Naive thymus-derived CD8-positive, alpha-beta T cell (primary cell): ENCODE data around the gene TMEM127. TPM values are rescaled to one million over a fixed set of nuclear protein-coding genes. Genes with fewer than 3 reads are reported as not detected.

Experiments
- ATAC-seq, 2 donors: fragments of 150-1000 bp; cut with Tn5 transposase in 1 of 2; sonication (Bioruptor Pico), chemical (Tn5 transposase) in 1 of 2; 1 replicate in 1 of 2; 2 replicates in 1 of 2; pipeline ENCODE4 v1.10.0; 2021; ENCODE audit warnings: mild to moderate bottlenecking in 2 of 2, moderate library complexity in 2 of 2
- POLR2A ChIA-PET: fragments of 350-600 bp; sonication (Branson Sonifier 250); formaldehyde crosslinking; loops from one replicate; lab custom pipeline; 2021; ENCODE audit warnings: antibody characterized with exemption; lab: Charles Lee
- DNase-seq, 10 donors: peaks; one replicate each; pipeline versions ENCODE4 v3.0.0 to v3.0.0-alpha.2; 2020 to 2022
- H3K27ac Mint-ChIP-seq, 10 donors: one replicate each; pipeline ENCODE4 v1.8.0; 2020 to 2022; ENCODE audit warnings: mild to moderate bottlenecking in 10 of 10, mixed read lengths in 10 of 10, moderate library complexity in 4 of 10, inconsistent platforms in 1 of 10
- H3K27me3 Mint-ChIP-seq, 5 donors: one replicate each; pipeline ENCODE4 v1.8.0; 2021 to 2022; ENCODE audit warnings: mixed read lengths in 5 of 5
- H3K36me3 Mint-ChIP-seq, 3 donors: one replicate each; pipeline ENCODE4 v1.8.0; 2020 to 2022; ENCODE audit warnings: mixed read lengths in 3 of 3, mild to moderate bottlenecking in 2 of 3, inconsistent platforms in 1 of 3
- H3K4me1 Mint-ChIP-seq, 4 donors: one replicate each; pipeline ENCODE4 v1.8.0; 2021 to 2022; ENCODE audit warnings: mixed read lengths in 4 of 4
- H3K4me3 Mint-ChIP-seq, 10 donors: one replicate each; pipeline ENCODE4 v1.8.0; 2020 to 2022; ENCODE audit warnings: mild to moderate bottlenecking in 10 of 10, mixed read lengths in 10 of 10, moderate library complexity in 6 of 10, inconsistent platforms in 1 of 10
- H3K9me3 Mint-ChIP-seq, 9 donors: one replicate each; pipeline ENCODE4 v1.8.0; 2020 to 2022; ENCODE audit warnings: mixed read lengths in 9 of 9, mild to moderate bottlenecking in 3 of 9, inconsistent platforms in 1 of 9, moderate library complexity in 1 of 9
- polyA plus RNA-seq, 3 donors: library from polyadenylated mRNA; unstranded; fragments of 300-500 nt; fragmentation: Illumina TruSeq; gene quantifications; one replicate each; pipeline ENCODE4 v1.2.3, GENCODE V29; 2021
- total RNA-seq, 8 experiments: library from RNA in 2 of 8; stranded (reverse) in 2 of 8; gene quantifications; one replicate each; pipeline ENCODE4 v1.2.3 and lab custom pipeline; 2021 to 2026

TMEM127 gene
- total and polyA plus RNA-seq, 5 experiments from 2014 or later: 22.1 to 39.5 (median 32.2) TPM

- H3K4me3 Mint-ChIP-seq: peak overlapping the region in 1 of 10 donors; percentile 38
- H3K4me1 Mint-ChIP-seq: peaks cover 0 to 4% (median 0%) of the 10 kb centered on the region in 4 donors
- H3K36me3 Mint-ChIP-seq: peaks cover 7 to 100% (median 32%) of the 10 kb centered on the region in 3 donors
- H3K27me3 Mint-ChIP-seq: no peaks in the 10 kb centered on the region
- H3K27ac Mint-ChIP-seq: peak overlapping the region in 3 of 10 donors; percentile 15 to 63 (median 34)
- POLR2A ChIA-PET: no interaction called here
- no peak for DNase-seq
- no peaks in the 10 kb centered on the region for H3K9me3 Mint-ChIP-seq
- peak in 1 of 2 donors; percentile 16 for ATAC-seq
Observed at GRCh38 chr2:96287273-96287856, 21.6 kb upstream of the TMEM127 start.

DNA sequence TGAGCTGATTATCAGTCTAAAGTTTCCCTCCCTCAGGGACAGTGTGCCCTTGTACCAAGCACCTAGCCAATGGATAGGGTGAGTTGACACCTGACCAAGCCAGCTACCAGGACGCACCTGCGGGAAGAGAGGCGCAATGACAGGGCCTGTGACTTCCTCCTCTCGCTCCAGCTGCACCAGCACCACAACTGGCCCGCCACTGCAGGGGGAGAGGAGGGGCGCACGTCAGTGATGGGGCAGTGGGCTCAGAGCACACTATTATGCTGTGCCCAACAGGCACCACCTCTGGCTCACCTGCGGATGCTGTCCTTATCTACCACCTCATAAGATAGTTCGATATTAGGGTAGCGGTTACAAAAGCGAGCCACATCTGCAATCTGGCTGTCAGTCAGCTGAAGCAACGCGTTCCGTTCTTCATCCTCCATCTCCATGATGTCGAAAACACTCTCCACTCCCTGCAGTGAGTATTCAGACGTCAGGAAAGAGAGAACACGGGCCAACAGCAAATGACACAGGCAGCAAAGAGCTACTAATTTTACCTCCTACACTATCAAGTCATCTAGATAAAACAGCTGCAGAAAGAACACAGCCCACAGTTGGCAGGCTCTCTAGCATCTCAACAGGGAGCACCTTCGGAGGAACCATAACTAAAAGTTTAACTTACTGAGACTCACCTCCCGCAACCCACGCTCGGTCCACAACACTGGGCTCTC lies 11.1 kb upstream of the TMEM127 start:
- POLR2A ChIA-PET: interaction anchor here (0.7 to 1.2 kb wide), 2 partner anchors 10 to 53 kb away, joined by 5 to 6 read pairs; no protein-coding TSS in a partner anchor
- DNase-seq (no peak), ATAC-seq (no peak)
- Mint-ChIP-seq H3K27me3 (no peaks in the 10 kb centered on the region), H3K4me3 (no peak overlapping the region), H3K9me3 (no peaks in the 10 kb centered on the region), H3K36me3 (peaks cover 4 to 93% (median 16%) of the 10 kb centered on the region in 3 donors), H3K4me1 (peaks cover 0 to 4% (median under 1%) of the 10 kb centered on the region in 4 donors), H3K27ac (no peak overlapping the region)

DNA sequence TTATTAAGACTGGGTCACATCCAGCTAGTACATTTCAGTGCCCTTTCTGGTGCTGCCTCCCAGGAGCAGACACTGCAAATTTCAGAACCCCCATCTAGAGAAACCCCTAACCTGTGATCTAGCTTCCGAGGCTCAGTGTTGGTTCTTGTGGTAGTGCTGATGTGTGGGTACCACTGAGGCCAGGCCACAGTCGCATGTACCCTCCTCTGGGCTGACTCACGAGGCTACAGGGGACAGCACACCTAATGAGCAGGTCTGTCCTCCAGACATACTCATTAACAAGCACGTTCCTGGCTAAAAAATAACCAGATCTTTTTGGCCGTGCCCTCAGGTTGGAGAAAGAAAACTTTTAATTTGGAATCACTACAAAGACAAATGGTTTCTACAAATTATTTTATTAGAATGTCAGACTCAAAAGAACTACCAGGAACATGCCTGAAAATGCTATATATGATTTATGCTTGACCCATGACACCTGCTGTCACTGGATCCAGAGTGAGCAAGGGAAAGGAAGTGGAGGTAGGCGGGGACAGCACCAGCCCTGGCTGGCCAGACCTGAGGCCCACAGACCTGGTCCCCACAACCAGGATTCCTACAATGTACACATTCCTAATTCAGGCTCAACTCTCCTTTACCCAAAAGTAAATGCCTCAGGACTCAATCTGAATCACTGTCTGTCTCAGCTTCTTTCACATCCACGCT lies 8.7 kb upstream of the TMEM127 start:
- peaks cover 0 to 4% (median under 1%) of the 10 kb centered on the region in 4 donors for H3K4me1 Mint-ChIP-seq
- no peaks in the 10 kb centered on the region for H3K9me3 Mint-ChIP-seq
- no peaks in the 10 kb centered on the region for H3K27me3 Mint-ChIP-seq
- no peak for DNase-seq
- H3K36me3 Mint-ChIP-seq: peaks cover 4 to 92% (median 11%) of the 10 kb centered on the region in 3 donors
- no peak overlapping the region for H3K4me3 Mint-ChIP-seq
- ATAC-seq: no peak
- POLR2A ChIA-PET: interaction anchor here (1.0 kb wide), 1 partner anchor 16 kb away, joined by 4 read pairs; no protein-coding TSS in a partner anchor
- H3K27ac Mint-ChIP-seq: peak overlapping the region in 6 of 10 donors; percentile 31 to 83 (median 62)

- peaks cover 0 to 6% (median 3%) of the 10 kb centered on the region in 4 donors for H3K4me1 Mint-ChIP-seq
- no peak overlapping the region for H3K4me3 Mint-ChIP-seq
- DNase-seq: no peak
- no peak for ATAC-seq
- POLR2A ChIA-PET: interaction anchor here (0.7 to 1.0 kb wide), 6 partner anchors 15 to 128 kb away, joined by 3 to 5 read pairs (median 3); no protein-coding TSS in a partner anchor
- no peaks in the 10 kb centered on the region for H3K9me3 Mint-ChIP-seq
- no peaks in the 10 kb centered on the region for H3K27me3 Mint-ChIP-seq
- no peak overlapping the region for H3K27ac Mint-ChIP-seq
- H3K36me3 Mint-ChIP-seq: peaks cover 2 to 92% (median 7%) of the 10 kb centered on the region in 3 donors
Observed at GRCh38 chr2:96273763-96274162, 8.0 kb upstream of the TMEM127 start.

- no peak for ATAC-seq
- Mint-ChIP-seq H3K4me3 (no peak overlapping the region), H3K4me1 (peaks cover 10 to 19% (median 13%) of the 10 kb centered on the region in 4 donors), H3K27me3 (no peaks in the 10 kb centered on the region), H3K9me3 (no peaks in the 10 kb centered on the region), H3K36me3 (peaks cover 0 to 87% (median 7%) of the 10 kb centered on the region in 3 donors), H3K27ac (peak overlapping the region in 4 of 10 donors; percentile 7 to 43 (median 26))
- DNase-seq: no peak
- POLR2A ChIA-PET: no interaction called here
Observed at GRCh38 chr2:96271995-96272394, 6.2 kb upstream of the TMEM127 start.

GRCh38 chr2:96267159-96267971 lies 1.6 kb upstream of the TMEM127 start:
- Mint-ChIP-seq H3K27ac (peak overlapping the region; percentile 41 to 91 (median 86)), H3K4me3 (peak overlapping the region; percentile 67 to 96 (median 86)), H3K9me3 (no peaks in the 10 kb centered on the region), H3K36me3 (peaks cover 0 to 66% (median 2%) of the 10 kb centered on the region in 3 donors), H3K27me3 (no peaks in the 10 kb centered on the region), H3K4me1 (peaks cover 27 to 47% (median 42%) of the 10 kb centered on the region in 4 donors)
- no peak for ATAC-seq
- DNase-seq: peak in 9 of 10 donors; percentile 15 to 38 (median 31)
- POLR2A ChIA-PET: interaction anchor here (0.6 to 2.3 kb wide), 7 partner anchors 9 to 121 kb away, joined by 3 to 18 read pairs (median 5); partner anchors contain the start of genes SNRNP200 and STARD7

DNA sequence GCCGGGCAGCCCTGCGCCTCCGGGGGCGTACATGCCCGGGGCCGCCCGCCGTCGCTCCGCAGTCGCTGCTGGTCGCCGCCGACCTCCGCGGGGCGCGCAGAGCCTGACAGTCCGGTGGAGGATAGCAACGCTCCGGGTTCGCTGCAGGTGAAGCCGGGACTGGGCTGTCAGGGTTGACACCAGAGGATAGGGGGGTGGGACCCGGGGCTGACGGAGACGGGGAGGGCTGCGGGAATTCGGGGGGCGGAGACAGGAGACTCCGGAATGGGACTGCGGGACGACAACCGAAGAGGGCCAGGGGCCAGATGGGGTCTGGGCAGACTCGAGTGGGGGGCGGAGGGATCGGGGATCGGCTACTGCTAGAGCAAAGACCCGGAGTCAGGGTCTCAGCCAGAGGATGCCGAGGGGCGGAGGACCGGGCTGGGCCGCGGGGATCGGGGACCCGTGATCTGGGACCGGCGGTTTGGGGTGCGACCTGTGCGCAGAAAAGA lies 403 bp downstream of the TMEM127 start:
- H3K27ac Mint-ChIP-seq: peak overlapping the region in 8 of 10 donors; percentile 82 to 98 (median 93)
- ATAC-seq (peak; percentile 22 to 34), DNase-seq (peak in 6 of 10 donors; percentile 31 to 68 (median 38))
- H3K4me1 Mint-ChIP-seq: peaks cover 33 to 66% (median 58%) of the 10 kb centered on the region in 4 donors
- POLR2A ChIA-PET: interaction anchor here (0.5 to 1.5 kb wide), 7 partner anchors 9 to 275 kb away, joined by 3 to 8 read pairs (median 3); partner anchors contain the start of gene STARD7
- no peaks in the 10 kb centered on the region for H3K27me3 Mint-ChIP-seq
- peak overlapping the region; percentile 89 to 99 (median 96) for H3K4me3 Mint-ChIP-seq
- peaks cover 0 to 59% (median 2%) of the 10 kb centered on the region in 3 donors for H3K36me3 Mint-ChIP-seq
- H3K9me3 Mint-ChIP-seq: no peaks in the 10 kb centered on the region

DNA sequence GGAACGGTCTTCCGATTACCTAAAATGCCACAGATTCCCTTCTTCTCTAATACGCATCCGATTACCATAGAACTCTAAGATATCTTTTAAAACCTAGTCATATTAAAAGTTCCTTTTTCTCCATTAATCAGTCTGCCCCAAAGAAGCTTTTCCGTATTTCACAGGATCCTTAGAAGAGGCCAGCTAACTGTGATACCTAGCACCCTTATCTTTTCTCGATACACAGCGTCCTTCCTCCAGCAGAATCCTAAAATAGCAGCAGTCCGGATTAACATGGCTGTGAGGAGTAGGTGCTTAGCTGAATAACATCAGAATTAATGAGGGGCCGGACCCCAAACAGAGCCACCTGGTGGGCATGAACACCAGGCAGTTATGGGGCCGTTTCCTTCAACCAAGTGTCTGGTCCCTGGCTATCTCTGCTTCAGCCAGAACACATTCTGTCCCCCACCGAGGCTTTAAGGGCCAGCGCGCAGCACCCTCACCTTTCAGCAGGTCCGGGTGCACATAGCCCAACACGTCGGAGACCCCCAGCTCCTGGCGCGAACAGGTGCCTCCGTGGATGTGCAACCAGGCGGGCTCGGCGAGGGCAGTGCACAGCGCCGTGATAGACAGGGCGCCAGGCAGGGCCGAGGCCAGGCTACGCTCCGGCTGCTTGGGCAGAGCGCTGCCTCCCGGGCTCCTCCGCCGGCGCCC lies 995 bp downstream of the TMEM127 start:
- H3K4me1 Mint-ChIP-seq: peaks cover 33 to 72% (median 63%) of the 10 kb centered on the region in 4 donors
- no peaks in the 10 kb centered on the region for H3K27me3 Mint-ChIP-seq
- POLR2A ChIA-PET: interaction anchor here (0.6 to 1.5 kb wide), 8 partner anchors 8 to 276 kb away, joined by 3 to 8 read pairs (median 4); partner anchors contain the start of gene STARD7
- peak overlapping the region; percentile 30 to 94 (median 86) for H3K27ac Mint-ChIP-seq
- peaks cover 0 to 54% (median 2%) of the 10 kb centered on the region in 3 donors for H3K36me3 Mint-ChIP-seq
- no peaks in the 10 kb centered on the region for H3K9me3 Mint-ChIP-seq
- ATAC-seq (peak in 1 of 2 donors; percentile 3), DNase-seq (peak in 6 of 10 donors; percentile 15 to 39 (median 26))
- H3K4me3 Mint-ChIP-seq: peak overlapping the region; percentile 78 to 91 (median 88)

GRCh38 chr2:96264086-96264485 lies 1.7 kb downstream of the TMEM127 start:
- Mint-ChIP-seq H3K4me3 (peak overlapping the region; percentile 78 to 91 (median 88)), H3K9me3 (no peaks in the 10 kb centered on the region), H3K36me3 (peaks cover 0 to 47% (median 2%) of the 10 kb centered on the region in 3 donors), H3K27ac (peak overlapping the region in 8 of 10 donors; percentile 30 to 91 (median 76)), H3K27me3 (no peaks in the 10 kb centered on the region), H3K4me1 (peaks cover 37 to 79% (median 71%) of the 10 kb centered on the region in 4 donors)
- POLR2A ChIA-PET: interaction anchor here (0.7 to 1.5 kb wide), 9 partner anchors 8 to 121 kb away, joined by 3 to 8 read pairs (median 5); partner anchors contain the start of genes NCAPH and STARD7
- ATAC-seq (no peak), DNase-seq (no peak)

GRCh38 chr2:96262306-96262705 lies 3.5 kb downstream of the TMEM127 start:
- Mint-ChIP-seq H3K27ac (peak overlapping the region in 5 of 10 donors; percentile 44 to 78 (median 65)), H3K4me1 (peaks cover 33 to 84% (median 77%) of the 10 kb centered on the region in 4 donors), H3K9me3 (no peaks in the 10 kb centered on the region), H3K4me3 (peak overlapping the region in 2 of 10 donors; percentile 14 to 41), H3K27me3 (no peaks in the 10 kb centered on the region), H3K36me3 (peaks cover 0 to 40% (median 4%) of the 10 kb centered on the region in 3 donors)
- ATAC-seq (no peak), DNase-seq (no peak)
- POLR2A ChIA-PET: interaction anchor here (0.6 to 3.4 kb wide), 4 partner anchors 16 to 77 kb away, joined by 3 to 23 read pairs (median 4); partner anchors contain the start of gene STARD7
